Upper lobe of left lung (tissue), 6 donors: ENCODE results near the gene OBSCN. TPM values are rescaled to one million over a fixed set of nuclear protein-coding genes. Genes with fewer than 3 reads are reported as not detected.
A peak's percentile ranks its signal among the peaks of the same experiment; 100 is the strongest.

ENCODE experiments used
- ATAC-seq, 2 donors: fragments of 200-7000 bp; cut with Tn5 transposase; one replicate each; pipeline ENCODE4 v1.9.1; 2022; ENCODE audit warnings: mild to moderate bottlenecking in 2 of 2, moderate library complexity in 2 of 2; ENCODE audit not compliant: low FRiP score in 2 of 2
- DNase-seq, 2 donors: peaks; one replicate each; pipeline ENCODE4 v3.0.0-alpha.2; 2019 to 2020
- H3K27ac ChIP-seq, 4 donors: fragments of 200-600 bp; sonication (generic); one replicate each; pipeline ENCODE4 v1.5.1; 2016 to 2019
- H3K27me3 ChIP-seq, 4 donors: fragments of 200-600 bp; sonication (generic); one replicate each; pipeline ENCODE4 v1.5.1; 2017 to 2019
- H3K36me3 ChIP-seq, 4 donors: fragments of 200-600 bp; sonication (generic); one replicate each; pipeline ENCODE4 v1.5.1; 2016 to 2019
- H3K4me1 ChIP-seq, 4 donors: fragments of 200-600 bp; sonication (generic); one replicate each; pipeline ENCODE4 v1.5.1; 2018 to 2019
- H3K4me3 ChIP-seq, 4 donors: fragments of 200-600 bp; sonication (generic); one replicate each; pipeline ENCODE4 v1.5.1; 2017 to 2019; ENCODE audit warnings: mild to moderate bottlenecking in 2 of 4, moderate library complexity in 1 of 4
- H3K9me3 ChIP-seq, 4 donors: fragments of 200-600 bp; sonication (generic); one replicate each; pipeline ENCODE4 v1.5.1; 2018 to 2019
- EP300 ChIP-seq, 4 donors: sonication (generic); formaldehyde crosslinking; IDR thresholded peaks; one replicate each; pipeline ENCODE4 v1.5.1; 2017; ENCODE audit warnings: antibody characterized with exemption in 4 of 4, control low read depth in 2 of 4
- POLR2A ChIP-seq, 4 donors: fragments of 450-650 bp; IDR thresholded peaks; one replicate each; pipeline ENCODE4 v1.5.1; 2016 to 2017; ENCODE audit warnings: antibody characterized with exemption in 4 of 4, mild to moderate bottlenecking in 2 of 4
- POLR2AphosphoS5 ChIP-seq, 2 donors: sonication (generic); formaldehyde crosslinking; IDR thresholded peaks; one replicate each; pipeline ENCODE4 v1.5.1; 2017; ENCODE audit warnings: antibody characterized with exemption in 2 of 2
- WGBS, 2 donors: methylation state at CpG; one replicate each; pipeline ENCODE4 v1.1.5; 2017 to 2018; 5-methylcytosine and 5-hydroxymethylcytosine counted together
- total RNA-seq, 6 donors: library from RNA; depleted of rRNA in 4 of 6; stranded (reverse); fragments of >200 nt in 4 of 6; gene quantifications; one replicate each; pipeline versions ENCODE4 v1.1.0 to v1.2.1, GENCODE V29; 2016 to 2021
- TF ChIP-seq, protein P1 (sequence below), 6 experiments: fragments of 450-650 bp in 4 of 6; fragments of 200-600 bp in 2 of 6; sonication (generic) in 2 of 6; IDR thresholded peaks; one replicate each; pipeline ENCODE4 v1.5.1; 2016 to 2019; ENCODE audit warnings: antibody characterized with exemption in 6 of 6
- donor health status: DM: no; HTN: no; CAD: no; lungs with moderate emphysema.
- donor health status: DM: no; HTN: yes; CAD: no; lungs with severe emphysema.

OBSCN gene
- total RNA-seq, 6 donors from 2014 or later: 15.7 to 160 (median 47.0) TPM

DNA sequence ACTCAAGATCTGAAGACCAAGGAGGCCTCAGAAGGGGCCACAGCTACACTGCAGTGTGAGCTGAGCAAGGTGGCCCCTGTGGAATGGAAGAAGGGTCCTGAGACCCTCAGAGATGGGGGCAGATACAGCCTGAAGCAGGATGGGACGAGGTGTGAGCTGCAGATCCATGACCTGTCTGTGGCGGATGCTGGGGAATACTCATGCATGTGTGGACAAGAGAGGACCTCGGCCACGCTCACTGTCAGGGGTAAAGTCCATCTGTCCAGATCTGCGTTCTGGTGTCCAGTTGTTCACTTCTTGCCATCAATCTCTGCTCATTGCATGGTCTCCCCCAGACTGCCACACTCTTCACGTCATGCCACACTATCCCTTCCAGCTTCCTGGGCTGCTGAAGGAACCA, 90.6 kb downstream of the OBSCN start:
- no peaks in the 10 kb centered on the region for H3K27me3 ChIP-seq
- H3K9me3 ChIP-seq: peaks cover 10 to 25% (median 18%) of the 10 kb centered on the region in 4 donors
- H3K36me3 ChIP-seq: peaks cover 0 to 26% (median 6%) of the 10 kb centered on the region in 4 donors
- no peaks in the 10 kb centered on the region for H3K4me1 ChIP-seq
- no peak for DNase-seq
- TF ChIP-seq POLR2A (IDR thresholded peaks at IDR 0.05): no peak
- ATAC-seq: no peak
- no peak overlapping the region for H3K4me3 ChIP-seq
- 83 to 89% methylated on average over 6 of the region's 6 CpGs for WGBS, 2 donors
- H3K27ac ChIP-seq: no peak overlapping the region

DNA sequence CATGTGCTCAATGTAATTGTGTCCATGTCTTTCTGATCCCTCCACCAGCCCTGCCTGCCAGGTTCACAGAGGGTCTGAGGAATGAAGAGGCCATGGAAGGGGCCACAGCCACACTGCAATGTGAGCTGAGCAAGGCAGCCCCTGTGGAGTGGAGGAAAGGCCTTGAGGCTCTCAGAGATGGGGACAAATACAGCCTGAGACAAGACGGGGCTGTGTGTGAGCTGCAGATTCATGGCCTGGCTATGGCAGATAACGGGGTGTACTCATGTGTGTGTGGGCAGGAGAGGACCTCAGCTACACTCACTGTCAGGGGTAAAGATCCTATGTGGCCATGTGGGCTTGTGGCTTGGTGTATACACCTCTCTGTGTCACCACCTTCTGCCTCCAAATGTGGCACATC, 91.4 kb downstream of the OBSCN start:
- Histone ChIP-seq H3K4me3 (no peak overlapping the region), H3K4me1 (no peaks in the 10 kb centered on the region), H3K27ac (no peak overlapping the region), H3K36me3 (peaks cover 0 to 29% (median 7%) of the 10 kb centered on the region in 4 donors), H3K27me3 (no peaks in the 10 kb centered on the region), H3K9me3 (peaks cover 10 to 30% (median 18%) of the 10 kb centered on the region in 4 donors)
- no peak for ATAC-seq
- DNase-seq: no peak
- no peak for TF ChIP-seq POLR2AphosphoS5 (IDR thresholded peaks at IDR 0.05)
- no peak for TF ChIP-seq EP300 (IDR thresholded peaks at IDR 0.05)
- TF ChIP-seq, protein P1, sequence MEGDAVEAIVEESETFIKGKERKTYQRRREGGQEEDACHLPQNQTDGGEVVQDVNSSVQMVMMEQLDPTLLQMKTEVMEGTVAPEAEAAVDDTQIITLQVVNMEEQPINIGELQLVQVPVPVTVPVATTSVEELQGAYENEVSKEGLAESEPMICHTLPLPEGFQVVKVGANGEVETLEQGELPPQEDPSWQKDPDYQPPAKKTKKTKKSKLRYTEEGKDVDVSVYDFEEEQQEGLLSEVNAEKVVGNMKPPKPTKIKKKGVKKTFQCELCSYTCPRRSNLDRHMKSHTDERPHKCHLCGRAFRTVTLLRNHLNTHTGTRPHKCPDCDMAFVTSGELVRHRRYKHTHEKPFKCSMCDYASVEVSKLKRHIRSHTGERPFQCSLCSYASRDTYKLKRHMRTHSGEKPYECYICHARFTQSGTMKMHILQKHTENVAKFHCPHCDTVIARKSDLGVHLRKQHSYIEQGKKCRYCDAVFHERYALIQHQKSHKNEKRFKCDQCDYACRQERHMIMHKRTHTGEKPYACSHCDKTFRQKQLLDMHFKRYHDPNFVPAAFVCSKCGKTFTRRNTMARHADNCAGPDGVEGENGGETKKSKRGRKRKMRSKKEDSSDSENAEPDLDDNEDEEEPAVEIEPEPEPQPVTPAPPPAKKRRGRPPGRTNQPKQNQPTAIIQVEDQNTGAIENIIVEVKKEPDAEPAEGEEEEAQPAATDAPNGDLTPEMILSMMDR (IDR thresholded peaks at IDR 0.05): no peak
- 91 to 96% methylated on average over 2 of the region's 2 CpGs for WGBS, 2 donors

DNA sequence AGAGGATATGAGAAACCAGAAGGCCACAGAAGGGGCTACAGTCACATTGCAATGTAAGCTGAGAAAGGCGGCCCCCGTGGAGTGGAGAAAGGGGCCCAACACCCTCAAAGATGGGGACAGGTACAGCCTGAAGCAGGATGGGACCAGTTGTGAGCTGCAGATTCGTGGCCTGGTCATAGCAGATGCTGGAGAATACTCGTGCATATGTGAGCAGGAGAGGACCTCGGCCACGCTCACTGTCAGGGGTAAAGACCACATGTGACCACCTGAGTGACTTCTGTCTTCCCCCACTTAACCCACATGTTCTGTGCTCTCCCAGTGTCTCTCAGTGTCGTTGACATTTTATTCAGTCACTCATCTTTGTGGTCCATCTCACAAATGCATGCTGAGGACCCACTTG, 92.1 kb downstream of the OBSCN start:
- 85 to 90% methylated on average over 7 of the region's 7 CpGs for WGBS, 2 donors
- TF ChIP-seq POLR2AphosphoS5 (IDR thresholded peaks at IDR 0.05): no peak
- no peak for TF ChIP-seq POLR2A (IDR thresholded peaks at IDR 0.05)
- TF ChIP-seq, protein P1 (IDR thresholded peaks at IDR 0.05): no peak
- TF ChIP-seq EP300 (IDR thresholded peaks at IDR 0.05): no peak
- Histone ChIP-seq H3K4me3 (no peak overlapping the region), H3K27me3 (no peaks in the 10 kb centered on the region), H3K9me3 (peaks cover 10 to 30% (median 18%) of the 10 kb centered on the region in 4 donors), H3K36me3 (peaks cover 0 to 25% (median 5%) of the 10 kb centered on the region in 4 donors), H3K27ac (no peak overlapping the region), H3K4me1 (no peaks in the 10 kb centered on the region)
- ATAC-seq (no peak), DNase-seq (no peak)

DNA sequence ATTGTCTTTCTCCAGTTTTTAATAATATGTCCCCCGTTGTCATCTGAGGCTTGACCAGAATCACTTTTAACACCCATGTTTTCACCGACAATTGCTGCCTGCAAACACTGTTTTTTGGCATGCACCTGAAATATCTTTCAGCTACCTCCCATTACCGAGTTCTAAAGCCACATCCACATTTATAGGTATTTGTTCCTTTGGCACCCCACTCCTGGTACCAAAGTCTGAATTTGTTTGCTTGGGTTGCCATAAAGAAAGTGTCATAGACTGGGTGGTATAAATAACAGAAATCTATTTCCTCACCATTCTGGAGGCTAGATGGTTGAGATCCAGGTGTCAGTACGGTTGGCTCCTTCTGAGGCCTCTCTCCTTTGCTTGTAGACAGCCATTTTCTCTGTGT, 94.2 kb downstream of the OBSCN start:
- H3K4me1 ChIP-seq: no peaks in the 10 kb centered on the region
- ATAC-seq (no peak), DNase-seq (no peak)
- no peak overlapping the region for H3K4me3 ChIP-seq
- H3K27me3 ChIP-seq: no peaks in the 10 kb centered on the region
- H3K9me3 ChIP-seq: peaks cover 10 to 30% (median 18%) of the 10 kb centered on the region in 4 donors
- WGBS, 2 donors: 93 to 98% methylated on average over 4 of the region's 4 CpGs
- H3K36me3 ChIP-seq: peaks cover 0 to 18% (median 3%) of the 10 kb centered on the region in 4 donors
- TF ChIP-seq, protein P1 (IDR thresholded peaks at IDR 0.05): no peak
- no peak for TF ChIP-seq POLR2AphosphoS5 (IDR thresholded peaks at IDR 0.05)
- TF ChIP-seq POLR2A (IDR thresholded peaks at IDR 0.05): no peak
- no peak for TF ChIP-seq EP300 (IDR thresholded peaks at IDR 0.05)
- H3K27ac ChIP-seq: no peak overlapping the region

DNA sequence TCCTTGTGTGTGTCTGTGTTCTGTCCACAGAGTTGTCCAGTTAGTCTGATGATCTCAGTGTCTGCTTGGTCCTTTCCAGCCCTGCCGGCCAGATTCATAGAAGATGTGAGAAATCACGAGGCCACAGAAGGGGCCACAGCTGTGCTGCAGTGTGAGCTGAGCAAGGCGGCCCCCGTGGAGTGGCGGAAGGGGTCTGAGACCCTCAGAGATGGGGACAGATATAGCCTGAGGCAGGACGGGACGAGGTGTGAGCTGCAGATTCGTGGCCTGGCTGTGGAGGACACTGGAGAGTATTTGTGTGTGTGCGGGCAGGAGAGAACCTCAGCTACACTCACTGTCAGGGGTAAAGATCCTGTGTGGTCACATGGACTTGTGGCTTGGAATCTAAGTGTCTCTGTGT, 95.8 kb downstream of the OBSCN start:
- WGBS, 2 donors: 94 to 96% methylated on average over 9 of the region's 9 CpGs
- DNase-seq (peak; percentile 15 to 44), ATAC-seq (no peak)
- Histone ChIP-seq H3K36me3 (peaks cover 0 to 18% (median 3%) of the 10 kb centered on the region in 4 donors), H3K27ac (no peak overlapping the region), H3K4me1 (no peaks in the 10 kb centered on the region), H3K27me3 (no peaks in the 10 kb centered on the region), H3K9me3 (peaks cover 10 to 30% (median 18%) of the 10 kb centered on the region in 4 donors), H3K4me3 (no peak overlapping the region)
- TF ChIP-seq, protein P1 (IDR thresholded peaks at IDR 0.05): no peak
- TF ChIP-seq POLR2AphosphoS5 (IDR thresholded peaks at IDR 0.05) (no peak), EP300 (IDR thresholded peaks at IDR 0.05) (no peak), POLR2A (IDR thresholded peaks at IDR 0.05) (no peak)
